ENCODE measurements around the gene EYA2.
"Not testable (repeated sequence)": the region's sequence is repeated elsewhere in the genome, so short reads cannot be mapped to it uniquely, and the experiment has no call there.

Gene EYA2

GRCh38 chr20:46897328-46897880 is 2.8 kb downstream of the EYA2 start:
- no peak for DNase-seq

- DNase-seq, result no peak
These were observed 3.8 kb downstream of the EYA2 start for GRCh38 chr20:46898423-46898822.

GRCh38 chr20:46899621-46900020 is 5.0 kb downstream of the EYA2 start:
- DNase-seq, result no peak

GRCh38 chr20:46900086-46900485 is 5.4 kb downstream of the EYA2 start:
- DNase-seq, result no peak

GRCh38 chr20:46900826-46901225 is 6.2 kb downstream of the EYA2 start:
- no peak for DNase-seq

- DNase-seq, result no peak
These were observed 7.0 kb downstream of the EYA2 start for GRCh38 chr20:46901638-46902037.

- no peak for DNase-seq
These were observed 8.6 kb downstream of the EYA2 start for GRCh38 chr20:46903256-46903655.

- DNase-seq, result no peak
These were observed 9.3 kb downstream of the EYA2 start for GRCh38 chr20:46903937-46904336.

- DNase-seq, result no peak
These were observed 10.9 kb downstream of the EYA2 start for GRCh38 chr20:46905364-46906125.

- no peak for DNase-seq
These were observed 18.8 kb downstream of the EYA2 start for GRCh38 chr20:46913329-46914044.

- no peak for DNase-seq
These were observed 20.2 kb downstream of the EYA2 start for GRCh38 chr20:46914789-46915379.

GRCh38 chr20:46915575-46916257 is 21.1 kb downstream of the EYA2 start:
- DNase-seq, result no peak

- DNase-seq, result no peak
These were observed 21.6 kb downstream of the EYA2 start for GRCh38 chr20:46916258-46916603.

GRCh38 chr20:46917155-46917554 is 22.5 kb downstream of the EYA2 start:
- no peak for DNase-seq

GRCh38 chr20:46920114-46920513 is 25.5 kb downstream of the EYA2 start:
- DNase-seq, result no peak

- DNase-seq, result not testable (repeated sequence)
These were observed 28.2 kb downstream of the EYA2 start for GRCh38 chr20:46922841-46923240.

- no peak for DNase-seq
These were observed 28.9 kb downstream of the EYA2 start for GRCh38 chr20:46923550-46923949.

GRCh38 chr20:46928580-46929132 is 34.0 kb downstream of the EYA2 start:
- DNase-seq, result no peak

GRCh38 chr20:46929902-46930301 is 35.3 kb downstream of the EYA2 start:
- DNase-seq, result no peak

GRCh38 chr20:46930640-46931339 is 36.1 kb downstream of the EYA2 start:
- DNase-seq, result no peak

- DNase-seq, result no peak
These were observed 37.1 kb downstream of the EYA2 start for GRCh38 chr20:46931699-46932098.

- not testable (repeated sequence) for DNase-seq
These were observed 37.8 kb downstream of the EYA2 start for GRCh38 chr20:46932439-46932838.

Data from stimulated activated CD4-positive, alpha-beta T cell treated with anti-CD3 and anti-CD28 coated beads, Interleukin-2, amount 100 ng/mL, for 48 hours (primary cell).